Prostate gland (tissue), 2 donors: ENCODE measurements around the gene LRRC63.

Experiments used
- CTCF ChIP-seq, 4 experiments: fragments of 200-600 bp in 2 of 4; fragments of 450-650 bp in 2 of 4; sonication (generic) in 2 of 4; IDR thresholded peaks; 1 replicate in 3 of 4; 2 replicates in 1 of 4; pipeline ENCODE4 v1.5.1; 2016 to 2019; ENCODE audit warnings: antibody characterized with exemption in 4 of 4, mild to moderate bottlenecking in 2 of 4, moderate library complexity in 2 of 4
- POLR2A ChIP-seq: fragments of 450-650 bp; IDR thresholded peaks from one replicate; pipeline ENCODE4 v1.6.1; 2016; ENCODE audit warnings: antibody characterized with exemption, mild to moderate bottlenecking

GRCh38 chr13:46172531-46172991 lies 39.2 kb upstream of the LRRC63 start:
- TF ChIP-seq CTCF (IDR thresholded peaks at IDR 0.05) (no peak), POLR2A (no peak)
